Activated T-cell treated with anti-CD3 and anti-CD28 coated beads, Interleukin-2, amount 50 U/mL, for 24 hours (primary cell): Measurements from ENCODE around the gene DDX60.
"Not testable (repeated sequence)": the region's sequence is repeated elsewhere in the genome, so short reads cannot be mapped to it uniquely, and the experiment has no call there.

Experiments used
- DNase-seq: peaks from one replicate; pipeline ENCODE4 v3.0.0-alpha.2; 2020
- H3K27ac Mint-ChIP-seq: 2 replicates; pipeline ENCODE4 v1.8.0; 2020; ENCODE audit warnings: mild to moderate bottlenecking, mixed read lengths
- H3K27me3 Mint-ChIP-seq: 2 replicates; pipeline ENCODE4 v1.8.0; 2020; ENCODE audit warnings: mixed read lengths
- H3K36me3 Mint-ChIP-seq: 2 replicates; pipeline ENCODE4 v1.8.0; 2020; ENCODE audit warnings: low read depth, mixed read lengths
- H3K4me1 Mint-ChIP-seq: 2 replicates; pipeline ENCODE4 v1.8.0; 2020; ENCODE audit warnings: low read depth, mixed read lengths
- H3K4me3 Mint-ChIP-seq: 2 replicates; pipeline ENCODE4 v1.8.0; 2020; ENCODE audit warnings: mild to moderate bottlenecking, moderate library complexity, mixed read lengths
- H3K9me3 Mint-ChIP-seq: 2 replicates; pipeline ENCODE4 v1.8.0; 2020; ENCODE audit warnings: mixed read lengths

DDX60 gene, protein sequence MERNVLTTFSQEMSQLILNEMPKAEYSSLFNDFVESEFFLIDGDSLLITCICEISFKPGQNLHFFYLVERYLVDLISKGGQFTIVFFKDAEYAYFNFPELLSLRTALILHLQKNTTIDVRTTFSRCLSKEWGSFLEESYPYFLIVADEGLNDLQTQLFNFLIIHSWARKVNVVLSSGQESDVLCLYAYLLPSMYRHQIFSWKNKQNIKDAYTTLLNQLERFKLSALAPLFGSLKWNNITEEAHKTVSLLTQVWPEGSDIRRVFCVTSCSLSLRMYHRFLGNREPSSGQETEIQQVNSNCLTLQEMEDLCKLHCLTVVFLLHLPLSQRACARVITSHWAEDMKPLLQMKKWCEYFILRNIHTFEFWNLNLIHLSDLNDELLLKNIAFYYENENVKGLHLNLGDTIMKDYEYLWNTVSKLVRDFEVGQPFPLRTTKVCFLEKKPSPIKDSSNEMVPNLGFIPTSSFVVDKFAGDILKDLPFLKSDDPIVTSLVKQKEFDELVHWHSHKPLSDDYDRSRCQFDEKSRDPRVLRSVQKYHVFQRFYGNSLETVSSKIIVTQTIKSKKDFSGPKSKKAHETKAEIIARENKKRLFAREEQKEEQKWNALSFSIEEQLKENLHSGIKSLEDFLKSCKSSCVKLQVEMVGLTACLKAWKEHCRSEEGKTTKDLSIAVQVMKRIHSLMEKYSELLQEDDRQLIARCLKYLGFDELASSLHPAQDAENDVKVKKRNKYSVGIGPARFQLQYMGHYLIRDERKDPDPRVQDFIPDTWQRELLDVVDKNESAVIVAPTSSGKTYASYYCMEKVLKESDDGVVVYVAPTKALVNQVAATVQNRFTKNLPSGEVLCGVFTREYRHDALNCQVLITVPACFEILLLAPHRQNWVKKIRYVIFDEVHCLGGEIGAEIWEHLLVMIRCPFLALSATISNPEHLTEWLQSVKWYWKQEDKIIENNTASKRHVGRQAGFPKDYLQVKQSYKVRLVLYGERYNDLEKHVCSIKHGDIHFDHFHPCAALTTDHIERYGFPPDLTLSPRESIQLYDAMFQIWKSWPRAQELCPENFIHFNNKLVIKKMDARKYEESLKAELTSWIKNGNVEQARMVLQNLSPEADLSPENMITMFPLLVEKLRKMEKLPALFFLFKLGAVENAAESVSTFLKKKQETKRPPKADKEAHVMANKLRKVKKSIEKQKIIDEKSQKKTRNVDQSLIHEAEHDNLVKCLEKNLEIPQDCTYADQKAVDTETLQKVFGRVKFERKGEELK (N-terminal part only)

GRCh38 chr4:168318266-168318895 is at the start of gene DDX60:
DDX60 (minus strand) TSS chr4:168318752; CDS start chr4:168311259, 7,493 bp downstream.
- Mint-ChIP-seq H3K4me1 (peaks cover 56% of the 10 kb centered on the region), H3K27me3 (no peaks in the 10 kb centered on the region), H3K9me3 (no peaks in the 10 kb centered on the region), H3K4me3 (peak within 1 kb of the TSS; percentile 88), H3K27ac (peak within 1 kb of the TSS; percentile 96), H3K36me3 (peaks cover 5% of the 10 kb centered on the region)
- DNase-seq, result peak; percentile 82

GRCh38 chr4:168367065-168367464 is 48.5 kb upstream of the DDX60 start:
- Mint-ChIP-seq H3K27ac (no peak overlapping the region), H3K9me3 (peaks cover 15% of the 10 kb centered on the region), H3K27me3 (no peaks in the 10 kb centered on the region), H3K4me1 (peaks cover 5% of the 10 kb centered on the region), H3K36me3 (peaks cover 85% of the 10 kb centered on the region), H3K4me3 (no peak overlapping the region)
- no peak for DNase-seq

DNA sequence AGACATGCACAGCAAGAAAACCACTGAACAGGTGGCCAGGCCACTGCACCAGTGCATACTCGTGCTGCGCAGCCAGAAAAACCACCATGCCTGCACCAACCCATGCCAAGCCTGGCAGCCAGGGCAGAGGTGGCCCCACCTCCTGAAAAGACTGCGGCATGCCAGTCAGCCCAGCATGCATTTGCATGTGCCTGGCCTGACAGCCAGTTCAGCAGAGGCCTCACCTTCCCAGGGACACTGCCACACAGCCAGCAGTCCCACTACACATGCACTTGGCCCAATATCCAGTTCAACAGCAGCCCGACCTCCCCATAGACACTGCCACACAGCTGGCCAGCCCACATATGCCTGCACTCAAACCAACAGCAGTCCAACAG is 43.5 kb upstream of the DDX60 start:
- no peaks in the 10 kb centered on the region for H3K27me3 Mint-ChIP-seq
- H3K9me3 Mint-ChIP-seq, result peaks cover 17% of the 10 kb centered on the region
- peaks cover 92% of the 10 kb centered on the region for H3K36me3 Mint-ChIP-seq
- no peak overlapping the region for H3K4me3 Mint-ChIP-seq
- H3K27ac Mint-ChIP-seq, result no peak overlapping the region
- peaks cover 5% of the 10 kb centered on the region for H3K4me1 Mint-ChIP-seq
- DNase-seq, result no peak

DNA sequence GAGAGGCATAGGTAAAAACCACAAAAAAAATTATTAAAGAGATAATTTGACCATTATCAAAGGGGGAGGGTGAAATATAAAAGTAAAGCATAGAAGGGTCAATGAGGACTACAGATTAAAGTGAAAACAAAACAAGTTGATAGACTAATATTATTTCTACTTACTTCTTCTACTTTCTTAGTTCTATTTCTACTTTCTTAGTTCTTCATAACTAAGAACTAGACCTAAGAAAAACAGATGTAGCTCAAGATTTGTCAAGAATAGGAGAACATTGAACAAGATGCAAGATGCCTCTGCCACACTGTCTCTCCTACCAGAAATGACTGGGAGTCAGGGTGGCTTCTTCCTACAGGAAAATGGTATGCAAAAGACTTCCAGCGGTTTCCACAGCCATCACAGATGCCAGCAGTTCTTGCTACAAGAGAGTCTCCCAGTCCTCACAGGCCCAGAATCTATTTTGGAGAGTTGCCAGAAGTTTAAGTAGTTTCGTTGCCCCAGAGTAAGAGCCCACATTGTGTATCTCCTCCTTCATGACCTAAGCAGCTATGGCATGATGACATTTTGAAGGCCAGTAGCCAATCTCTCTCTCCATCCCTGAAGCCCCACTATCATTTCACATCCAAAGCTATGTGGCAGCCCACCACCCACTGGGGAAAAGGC is 42.9 kb upstream of the DDX60 start:
- peaks cover 5% of the 10 kb centered on the region for H3K4me1 Mint-ChIP-seq
- no peaks in the 10 kb centered on the region for H3K27me3 Mint-ChIP-seq
- peaks cover 95% of the 10 kb centered on the region for H3K36me3 Mint-ChIP-seq
- no peak overlapping the region for H3K27ac Mint-ChIP-seq
- DNase-seq, result no peak
- no peak overlapping the region for H3K4me3 Mint-ChIP-seq
- peaks cover 19% of the 10 kb centered on the region for H3K9me3 Mint-ChIP-seq

- H3K4me1 Mint-ChIP-seq, result peaks cover 5% of the 10 kb centered on the region
- H3K27me3 Mint-ChIP-seq, result no peaks in the 10 kb centered on the region
- no peak for DNase-seq
- no peak overlapping the region for H3K4me3 Mint-ChIP-seq
- peaks cover 94% of the 10 kb centered on the region for H3K36me3 Mint-ChIP-seq
- no peak overlapping the region for H3K27ac Mint-ChIP-seq
- H3K9me3 Mint-ChIP-seq, result peaks cover 16% of the 10 kb centered on the region
Measured at GRCh38 chr4:168360271-168360670, 41.7 kb upstream of the DDX60 start.

- DNase-seq, result no peak
- H3K27me3 Mint-ChIP-seq, result no peaks in the 10 kb centered on the region
- H3K9me3 Mint-ChIP-seq, result peaks cover 22% of the 10 kb centered on the region
- no peak overlapping the region for H3K27ac Mint-ChIP-seq
- H3K36me3 Mint-ChIP-seq, result peaks cover 76% of the 10 kb centered on the region
- no peaks in the 10 kb centered on the region for H3K4me1 Mint-ChIP-seq
- H3K4me3 Mint-ChIP-seq, result no peak overlapping the region
Measured at GRCh38 chr4:168357941-168358340, 39.4 kb upstream of the DDX60 start.

- Mint-ChIP-seq H3K27ac (no peak overlapping the region), H3K9me3 (peaks cover 50% of the 10 kb centered on the region), H3K4me3 (no peak overlapping the region), H3K4me1 (no peaks in the 10 kb centered on the region), H3K27me3 (no peaks in the 10 kb centered on the region), H3K36me3 (peaks cover 36% of the 10 kb centered on the region)
- no peak for DNase-seq
Measured at GRCh38 chr4:168353746-168354145, 35.2 kb upstream of the DDX60 start.

GRCh38 chr4:168337550-168337940 is 19.0 kb upstream of the DDX60 start:
- Mint-ChIP-seq H3K4me3 (no peak overlapping the region), H3K9me3 (peaks cover 12% of the 10 kb centered on the region), H3K4me1 (no peaks in the 10 kb centered on the region), H3K27ac (no peak overlapping the region), H3K27me3 (no peaks in the 10 kb centered on the region), H3K36me3 (no peaks in the 10 kb centered on the region)
- DNase-seq, result no peak

DNA sequence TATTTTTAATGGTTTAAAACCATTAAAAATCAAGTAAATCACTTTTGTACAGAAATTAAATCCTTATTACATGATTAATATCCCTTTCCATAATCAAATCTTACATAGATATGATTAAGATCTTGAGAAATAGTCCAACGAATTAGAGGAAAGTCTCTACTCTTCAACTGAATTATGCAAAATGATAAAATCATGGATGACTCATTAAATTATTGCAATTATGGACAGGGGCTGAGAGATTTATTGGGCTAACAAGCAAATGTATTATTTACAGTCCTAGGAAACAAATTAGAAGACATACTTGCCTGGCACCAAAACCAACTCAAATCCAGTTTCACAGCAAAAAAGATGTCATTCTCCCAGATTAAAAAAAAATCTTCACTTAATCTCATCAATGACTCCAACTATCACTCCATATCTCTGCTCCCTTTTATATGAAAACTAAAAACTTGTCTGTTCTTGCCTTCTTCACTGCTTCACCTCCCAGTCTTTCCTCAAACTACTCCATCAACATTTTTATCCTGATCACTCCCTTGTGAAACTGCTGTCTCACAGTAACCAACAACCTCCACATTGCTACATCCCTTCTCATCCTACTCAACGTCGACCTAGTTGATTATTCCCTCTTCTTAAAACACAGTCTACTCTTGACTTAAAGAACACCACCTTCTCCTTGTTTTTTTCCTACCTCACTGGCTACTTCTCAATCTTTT is 18.4 kb upstream of the DDX60 start:
- Mint-ChIP-seq H3K27ac (no peak overlapping the region), H3K9me3 (peaks cover 8% of the 10 kb centered on the region), H3K36me3 (no peaks in the 10 kb centered on the region)

DNA sequence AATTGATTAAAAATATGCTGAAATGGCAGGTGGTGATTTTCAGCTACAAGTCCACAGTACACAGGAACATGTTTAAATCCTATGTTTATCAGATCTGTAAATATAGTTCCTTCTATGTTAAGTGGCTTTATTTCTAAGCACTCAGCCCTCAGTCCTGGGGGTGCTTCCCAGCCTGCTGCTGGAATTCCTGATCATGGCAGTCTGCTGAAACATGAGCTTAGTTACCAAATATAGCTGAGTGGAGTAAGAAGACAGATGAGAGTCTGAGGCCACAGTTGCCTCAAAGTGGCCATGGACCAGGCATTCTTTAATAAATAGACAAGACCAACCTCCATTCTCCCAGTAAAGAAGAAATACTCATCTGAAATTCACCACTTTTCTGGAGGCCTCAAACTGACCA is 17.1 kb upstream of the DDX60 start:
- H3K27me3 Mint-ChIP-seq, result peaks cover under 1% of the 10 kb centered on the region
- H3K4me1 Mint-ChIP-seq, result no peaks in the 10 kb centered on the region
- H3K36me3 Mint-ChIP-seq, result no peaks in the 10 kb centered on the region
- H3K4me3 Mint-ChIP-seq, result no peak overlapping the region
- H3K27ac Mint-ChIP-seq, result no peak overlapping the region
- no peak for DNase-seq
- no peaks in the 10 kb centered on the region for H3K9me3 Mint-ChIP-seq

More for the DNA sequence above, 18.4 kb upstream of the DDX60 start:
- DNase-seq, result no peak
- H3K4me1 Mint-ChIP-seq, result no peaks in the 10 kb centered on the region
- H3K27me3 Mint-ChIP-seq, result no peaks in the 10 kb centered on the region
- H3K4me3 Mint-ChIP-seq, result no peak overlapping the region

GRCh38 chr4:168334053-168334452 is 15.5 kb upstream of the DDX60 start:
- no peak for DNase-seq
- no peak overlapping the region for H3K4me3 Mint-ChIP-seq
- no peaks in the 10 kb centered on the region for H3K9me3 Mint-ChIP-seq
- no peaks in the 10 kb centered on the region for H3K4me1 Mint-ChIP-seq
- H3K36me3 Mint-ChIP-seq, result no peaks in the 10 kb centered on the region
- H3K27me3 Mint-ChIP-seq, result peaks cover 4% of the 10 kb centered on the region
- H3K27ac Mint-ChIP-seq, result no peak overlapping the region

DNA sequence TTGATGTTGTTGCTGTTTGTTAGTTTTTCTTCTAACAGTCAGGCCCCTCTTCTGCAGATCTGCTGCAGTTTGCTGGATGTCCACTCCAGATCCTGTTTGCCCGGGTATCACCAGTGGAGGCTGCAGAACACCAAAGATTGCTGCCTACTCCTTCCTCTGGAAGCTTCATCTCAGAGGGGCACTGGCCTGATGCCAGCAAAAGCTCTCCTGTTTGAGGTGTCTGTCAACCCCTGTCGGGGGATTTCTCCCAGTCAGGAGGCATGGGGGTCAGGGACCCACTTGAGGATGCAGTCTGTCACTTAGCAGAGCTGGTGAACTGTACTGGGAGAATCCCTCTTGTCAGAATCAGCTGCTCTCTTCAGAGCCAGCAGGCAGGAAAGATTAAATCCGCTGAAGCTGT is 12.0 kb upstream of the DDX60 start:
- H3K9me3 Mint-ChIP-seq, H3K27me3 Mint-ChIP-seq, H3K4me1 Mint-ChIP-seq, H3K4me3 Mint-ChIP-seq, DNase-seq, H3K36me3 Mint-ChIP-seq, H3K27ac Mint-ChIP-seq: not testable (repeated sequence)

- Mint-ChIP-seq H3K4me1 (peaks cover 5% of the 10 kb centered on the region), H3K9me3 (no peaks in the 10 kb centered on the region), H3K36me3 (no peaks in the 10 kb centered on the region), H3K27me3 (peaks cover 3% of the 10 kb centered on the region), H3K4me3 (no peak overlapping the region), H3K27ac (no peak overlapping the region)
- DNase-seq, result no peak
Measured at GRCh38 chr4:168325591-168325990, 7.0 kb upstream of the DDX60 start.
